Activated CD4-positive, alpha-beta T cell treated with anti-CD3 and anti-CD28 coated beads, Interleukin-2, amount 10 ng/mL, durations not matched to agents 24 days and 14 days (primary cell): Measurements from ENCODE around the gene DENND5A. TPM values are rescaled to one million over a fixed set of nuclear protein-coding genes. Genes with fewer than 3 reads are reported as not detected.
"Not testable (repeated sequence)": the region's sequence is repeated elsewhere in the genome, so short reads cannot be mapped to it uniquely, and the experiment has no call there.

Experiments
- DNase-seq: peaks from one replicate; pipeline ENCODE4 v3.0.0; 2022
- H3K27ac Mint-ChIP-seq: one replicate; pipeline ENCODE4 v1.8.0; 2022; ENCODE audit warnings: mild to moderate bottlenecking, mixed read lengths
- H3K27me3 Mint-ChIP-seq: one replicate; pipeline ENCODE4 v1.8.0; 2022; ENCODE audit warnings: mixed read lengths
- H3K36me3 Mint-ChIP-seq: one replicate; pipeline ENCODE4 v1.8.0; 2022; ENCODE audit warnings: low read depth, mild to moderate bottlenecking, mixed read lengths
- H3K4me1 Mint-ChIP-seq: one replicate; pipeline ENCODE4 v1.8.0; 2021; ENCODE audit warnings: mixed read lengths
- H3K4me3 Mint-ChIP-seq: one replicate; pipeline ENCODE4 v1.8.0; 2022; ENCODE audit warnings: mild to moderate bottlenecking, moderate library complexity, mixed read lengths
- H3K9me3 Mint-ChIP-seq: one replicate; pipeline ENCODE4 v1.8.0; 2021; ENCODE audit warnings: mixed read lengths
- intact Hi-C: fragments of 100-400 bp; cut with micrococcal nuclease; formaldehyde crosslinking; loops from one replicate; pipeline ENCODE4 v1.15.1; 2023
- total RNA-seq: library from RNA; stranded (reverse); gene quantifications from 2 replicates; pipeline ENCODE4 v1.2.3, GENCODE V29; 2022

The DENND5A gene
- total RNA-seq, 1 donor from 2014 or later: 59.9 TPM

DNA sequence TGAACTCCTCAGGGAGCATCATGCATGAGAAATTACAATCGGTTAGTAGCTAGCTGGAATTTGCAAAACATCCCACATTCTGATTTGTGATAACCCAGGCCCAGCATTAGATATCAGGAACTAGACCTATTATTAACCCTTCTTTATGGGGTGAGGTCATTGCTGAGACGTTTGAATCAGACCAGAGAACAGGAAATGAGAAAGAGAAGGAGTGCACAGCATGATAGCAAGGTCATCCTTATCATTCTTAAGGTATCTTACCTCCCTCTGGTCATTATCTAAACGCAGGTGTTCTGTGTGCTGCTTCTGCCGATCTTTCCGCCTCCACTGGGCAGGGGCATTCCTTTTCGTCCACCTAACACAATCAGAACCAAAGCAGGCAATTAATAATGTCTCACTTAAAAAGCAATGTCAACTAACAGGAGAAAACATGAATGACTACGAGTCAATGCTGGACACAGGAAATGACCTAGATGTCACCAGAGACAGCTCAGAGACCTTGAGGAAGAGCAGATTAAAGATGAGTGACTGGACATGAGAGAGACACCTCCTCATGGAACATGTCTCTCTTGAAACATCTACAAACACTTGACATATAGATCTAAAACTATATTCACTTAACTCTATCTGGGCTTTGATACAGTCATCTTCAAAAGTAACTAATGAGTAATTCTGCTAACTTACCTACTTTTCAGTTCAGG, 95.4 kb downstream of the DENND5A start:
- H3K4me1 Mint-ChIP-seq: peaks cover 18% of the 10 kb centered on the region
- H3K9me3 Mint-ChIP-seq: peaks cover 11% of the 10 kb centered on the region
- no peak overlapping the region for H3K4me3 Mint-ChIP-seq
- no peaks in the 10 kb centered on the region for H3K27me3 Mint-ChIP-seq
- no peak for DNase-seq
- intact Hi-C loops: loop anchor here (5.0 to 10.0 kb wide), 2 partner anchors 93 to 215 kb away; partner anchors contain the start of gene IPO7
- peaks cover 50% of the 10 kb centered on the region for H3K36me3 Mint-ChIP-seq
- peak overlapping the region; percentile 42 for H3K27ac Mint-ChIP-seq

DNA sequence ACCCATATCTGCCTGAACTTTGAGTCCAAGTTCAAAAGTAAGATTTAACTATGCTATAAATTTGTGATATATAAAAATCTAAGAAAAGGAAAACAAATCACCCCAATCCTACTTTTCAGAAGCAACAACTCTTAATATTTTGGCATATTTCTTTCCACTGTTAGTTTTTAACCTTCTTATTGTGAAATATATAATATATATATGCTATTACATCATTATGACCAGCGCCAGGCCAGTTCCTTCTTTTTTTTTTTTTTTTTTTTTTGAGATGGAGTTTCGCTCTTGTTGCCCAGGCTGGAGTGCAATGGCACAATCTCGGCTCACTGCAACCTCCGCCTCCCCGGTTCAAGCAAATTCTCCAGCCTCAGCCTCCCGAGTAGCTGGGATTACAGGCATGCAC, 103.2 kb downstream of the DENND5A start:
- H3K4me1 Mint-ChIP-seq: peaks cover 18% of the 10 kb centered on the region
- H3K27ac Mint-ChIP-seq, DNase-seq, H3K27me3 Mint-ChIP-seq, H3K9me3 Mint-ChIP-seq, H3K4me3 Mint-ChIP-seq: not testable (repeated sequence)
- intact Hi-C loops: loop anchor here (10.0 kb wide), 1 partner anchor 223 kb away; the partner anchor contains the start of gene IPO7
- peaks cover 29% of the 10 kb centered on the region for H3K36me3 Mint-ChIP-seq

DNA sequence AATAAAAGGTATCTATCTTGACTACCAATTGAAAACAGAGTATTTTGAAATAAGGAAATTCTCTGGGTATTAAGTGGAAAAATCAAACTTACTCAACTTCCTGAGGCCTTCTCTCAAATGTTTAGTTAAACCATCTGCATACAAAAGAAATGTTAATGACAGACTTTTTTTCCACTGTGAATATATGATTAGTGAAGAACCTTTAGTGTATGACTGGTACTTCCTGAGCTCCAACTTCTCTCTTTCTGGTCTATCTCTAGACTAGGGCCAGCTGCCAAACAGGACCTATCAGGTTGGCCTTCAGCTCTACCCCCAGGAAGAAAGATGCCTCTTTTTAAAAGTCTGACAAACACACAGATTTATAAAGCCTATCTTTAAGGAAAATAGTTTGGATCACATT, 105.0 kb downstream of the DENND5A start:
- Mint-ChIP-seq H3K4me3 (no peak overlapping the region), H3K27ac (peak overlapping the region; percentile 61), H3K4me1 (peaks cover 16% of the 10 kb centered on the region), H3K36me3 (peaks cover 28% of the 10 kb centered on the region), H3K9me3 (no peaks in the 10 kb centered on the region), H3K27me3 (no peaks in the 10 kb centered on the region)
- DNase-seq: no peak
- intact Hi-C loops: loop anchor here (10.0 kb wide), 1 partner anchor 225 kb away; the partner anchor contains the start of gene IPO7

DNA sequence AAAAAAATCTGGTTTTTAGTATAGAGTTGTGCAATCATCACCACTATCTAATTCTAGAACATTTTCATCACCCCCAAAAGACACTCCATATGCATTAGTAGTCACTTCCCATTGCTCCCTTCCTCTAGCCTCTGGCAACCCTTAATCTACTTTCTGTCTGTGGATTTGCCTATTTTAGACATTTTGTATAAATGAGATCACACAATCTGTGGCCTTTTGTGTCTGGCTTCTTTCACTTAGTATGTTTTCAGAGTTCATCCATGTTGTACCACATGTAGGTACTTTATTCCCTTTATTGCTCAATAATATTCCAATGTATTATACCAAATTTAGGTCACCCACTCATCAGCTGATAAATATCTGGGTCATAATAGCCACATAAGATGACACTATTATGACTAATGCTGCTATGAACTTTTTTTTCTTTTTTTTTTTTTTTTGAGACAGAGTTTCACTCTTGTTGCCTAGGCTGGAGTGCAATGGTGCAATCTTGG, 106.2 kb downstream of the DENND5A start:
- no peak for DNase-seq
- Mint-ChIP-seq H3K4me1 (peaks cover 16% of the 10 kb centered on the region), H3K27me3 (no peaks in the 10 kb centered on the region), H3K4me3 (no peak overlapping the region), H3K9me3 (no peaks in the 10 kb centered on the region), H3K36me3 (peaks cover 30% of the 10 kb centered on the region), H3K27ac (peak overlapping the region; percentile 4)
- intact Hi-C loops: no loop called here

DNA sequence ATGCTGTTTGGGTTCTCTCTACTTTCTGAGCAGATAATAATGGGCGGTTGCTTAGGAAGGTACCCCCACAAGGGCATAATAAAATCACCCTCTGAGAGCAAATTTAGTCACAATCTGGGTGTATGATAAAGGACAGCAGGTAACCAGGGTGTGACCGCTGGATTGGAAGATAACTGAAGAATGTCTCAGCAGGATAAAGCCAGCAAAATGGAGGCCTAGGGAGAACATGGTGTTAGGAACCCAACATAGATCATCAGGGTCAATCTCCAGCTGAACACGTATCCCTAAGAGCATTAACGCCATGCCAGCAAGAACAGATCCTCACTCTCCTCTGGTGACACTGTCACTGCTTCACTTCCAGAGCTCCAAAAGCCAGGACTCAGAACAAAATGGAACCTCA, 109.2 kb downstream of the DENND5A start:
- Mint-ChIP-seq H3K9me3 (no peaks in the 10 kb centered on the region), H3K27ac (no peak overlapping the region), H3K27me3 (no peaks in the 10 kb centered on the region), H3K4me3 (no peak overlapping the region), H3K4me1 (peaks cover 18% of the 10 kb centered on the region), H3K36me3 (peaks cover 37% of the 10 kb centered on the region)
- DNase-seq: no peak
- intact Hi-C loops: no loop called here

DNA sequence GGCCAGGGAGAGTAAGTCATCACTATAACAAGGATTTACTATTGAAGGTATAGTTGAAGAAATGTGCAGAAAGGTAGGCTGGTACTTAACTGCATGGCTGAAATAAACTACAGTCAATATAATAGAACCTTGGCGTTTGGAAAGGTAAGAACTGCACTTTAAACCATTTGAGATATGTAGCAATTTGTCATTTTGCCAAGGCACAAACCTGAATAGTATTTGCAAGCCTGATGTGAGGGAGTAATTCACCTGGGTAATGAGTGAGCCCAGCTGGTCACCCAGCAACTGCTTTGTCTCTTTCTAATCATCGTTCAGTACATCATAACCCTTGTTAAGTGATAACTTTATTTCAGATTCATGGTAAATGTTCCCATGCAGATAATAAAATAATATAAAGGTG, 111.5 kb downstream of the DENND5A start:
- no peak for DNase-seq
- intact Hi-C loops: no loop called here
- no peak overlapping the region for H3K4me3 Mint-ChIP-seq
- no peaks in the 10 kb centered on the region for H3K9me3 Mint-ChIP-seq
- peaks cover 32% of the 10 kb centered on the region for H3K36me3 Mint-ChIP-seq
- peaks cover 4% of the 10 kb centered on the region for H3K4me1 Mint-ChIP-seq
- no peak overlapping the region for H3K27ac Mint-ChIP-seq
- no peaks in the 10 kb centered on the region for H3K27me3 Mint-ChIP-seq

DNA sequence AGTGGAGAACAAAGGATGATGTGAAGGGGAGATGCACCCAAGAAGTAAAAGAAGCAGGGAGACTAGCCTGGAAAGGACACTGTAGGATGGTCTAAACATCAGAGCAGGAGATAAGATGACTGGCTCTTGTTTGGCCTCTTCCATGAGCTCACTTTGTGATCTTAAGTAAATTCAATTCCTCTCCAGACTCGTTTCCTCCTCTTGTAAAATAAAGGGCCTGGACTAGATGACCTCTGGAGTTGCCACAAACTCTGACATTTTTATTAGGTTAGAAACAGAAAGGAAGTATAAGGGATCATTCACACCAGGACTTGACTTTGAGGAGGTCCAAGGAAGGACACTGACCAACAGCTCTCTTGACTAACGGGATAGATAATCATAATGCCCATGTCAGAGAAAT, 113.5 kb downstream of the DENND5A start:
- no peaks in the 10 kb centered on the region for H3K27me3 Mint-ChIP-seq
- intact Hi-C loops: no loop called here

DNA sequence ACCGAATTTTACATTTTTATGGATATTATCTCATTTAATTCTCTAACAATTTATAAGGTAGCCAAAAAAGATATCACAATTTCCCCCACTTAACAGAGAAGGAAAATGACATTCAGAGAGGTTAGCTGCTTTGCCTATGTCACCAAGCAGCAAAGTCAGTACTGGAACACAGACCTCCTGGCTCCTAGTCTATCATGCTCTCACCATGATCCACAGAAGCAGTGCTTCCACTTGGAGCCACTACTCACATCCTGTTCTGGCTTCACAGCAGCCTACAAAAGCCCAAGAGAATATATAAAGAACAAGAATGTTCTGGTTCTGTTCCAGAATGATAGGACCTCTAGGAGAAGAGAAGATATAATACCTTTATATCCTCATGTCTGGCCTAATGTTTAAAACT, 114.2 kb downstream of the DENND5A start:
- peaks cover 8% of the 10 kb centered on the region for H3K4me1 Mint-ChIP-seq
- H3K27ac Mint-ChIP-seq: no peak overlapping the region
- H3K9me3 Mint-ChIP-seq: no peaks in the 10 kb centered on the region
- intact Hi-C loops: no loop called here
- H3K4me3 Mint-ChIP-seq: no peak overlapping the region
- peaks cover 43% of the 10 kb centered on the region for H3K36me3 Mint-ChIP-seq
- no peak for DNase-seq
- H3K27me3 Mint-ChIP-seq: no peaks in the 10 kb centered on the region

More for the DNA sequence above, 113.5 kb downstream of the DENND5A start:
- Mint-ChIP-seq H3K36me3 (peaks cover 40% of the 10 kb centered on the region), H3K27ac (no peak overlapping the region), H3K9me3 (no peaks in the 10 kb centered on the region), H3K4me1 (peaks cover 7% of the 10 kb centered on the region), H3K4me3 (no peak overlapping the region)
- DNase-seq: no peak

DNA sequence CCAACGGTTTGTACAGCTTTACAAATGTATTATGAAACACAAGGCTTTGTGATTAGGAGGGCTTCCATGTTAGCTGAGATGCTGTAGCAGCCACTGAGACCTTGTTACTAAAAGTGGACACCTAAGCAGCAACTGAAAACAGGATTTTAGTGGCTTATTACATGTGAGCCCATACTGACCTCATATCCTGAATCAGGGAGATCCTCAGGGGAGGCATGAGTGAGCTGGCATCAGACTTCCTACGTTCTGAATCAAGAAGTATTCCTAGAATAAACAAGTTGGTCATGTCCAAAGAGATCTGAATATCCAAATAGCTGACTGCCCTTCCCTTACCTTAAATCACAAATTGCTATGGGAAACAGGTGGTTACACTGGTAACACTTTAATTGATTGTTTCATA, 114.6 kb downstream of the DENND5A start:
- DNase-seq: no peak
- H3K27ac Mint-ChIP-seq: no peak overlapping the region
- H3K4me3 Mint-ChIP-seq: no peak overlapping the region
- H3K9me3 Mint-ChIP-seq: no peaks in the 10 kb centered on the region
- H3K27me3 Mint-ChIP-seq: no peaks in the 10 kb centered on the region
- peaks cover 43% of the 10 kb centered on the region for H3K36me3 Mint-ChIP-seq
- intact Hi-C loops: no loop called here
- H3K4me1 Mint-ChIP-seq: peaks cover 9% of the 10 kb centered on the region

DNA sequence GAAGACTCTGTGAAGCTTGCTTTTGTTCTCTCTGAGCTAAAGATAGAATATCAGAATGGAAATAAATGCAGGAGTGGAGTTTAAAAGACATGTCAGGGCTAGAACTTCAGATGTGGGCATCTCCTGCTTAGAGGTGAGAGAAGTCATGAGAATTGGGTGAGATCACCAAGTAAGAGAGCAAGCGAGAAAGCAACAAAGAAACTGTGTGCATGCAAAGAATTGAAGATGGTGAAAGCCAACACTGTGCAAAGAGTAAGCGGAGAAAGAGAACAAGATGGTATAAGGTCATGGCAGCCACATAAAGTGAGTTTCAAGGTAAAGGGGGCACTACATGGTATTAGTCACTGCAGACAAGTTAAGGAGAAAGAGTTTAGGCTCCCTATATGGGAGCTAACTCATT, 116.4 kb downstream of the DENND5A start:
- Mint-ChIP-seq H3K27ac (no peak overlapping the region), H3K27me3 (no peaks in the 10 kb centered on the region), H3K36me3 (peaks cover 55% of the 10 kb centered on the region), H3K4me3 (no peak overlapping the region), H3K4me1 (peaks cover 14% of the 10 kb centered on the region), H3K9me3 (no peaks in the 10 kb centered on the region)
- no peak for DNase-seq
- intact Hi-C loops: no loop called here

DNA sequence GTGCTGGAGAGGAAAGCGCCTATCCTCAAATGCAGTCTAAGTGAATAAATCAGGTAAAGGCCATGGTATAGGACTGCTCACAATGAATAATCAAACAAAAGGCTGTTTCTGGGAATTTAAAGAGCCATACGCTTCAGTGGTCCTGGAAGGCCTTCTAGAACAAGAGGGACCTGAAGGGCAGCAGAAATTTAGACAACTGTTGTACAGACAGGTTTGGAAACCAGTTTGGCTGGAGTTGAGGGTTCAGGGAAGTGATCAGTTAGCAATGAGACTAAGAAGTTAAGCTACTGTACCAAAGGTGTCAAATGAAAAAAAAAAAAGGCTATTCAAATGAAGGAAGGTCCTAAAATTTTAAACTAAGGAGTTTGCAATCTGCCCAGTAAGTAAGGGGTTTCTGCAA, 117.1 kb downstream of the DENND5A start:
- intact Hi-C loops: no loop called here
- H3K4me1 Mint-ChIP-seq: peaks cover 12% of the 10 kb centered on the region
- no peak for DNase-seq
- H3K27ac Mint-ChIP-seq: no peak overlapping the region
- no peaks in the 10 kb centered on the region for H3K27me3 Mint-ChIP-seq
- H3K36me3 Mint-ChIP-seq: peaks cover 59% of the 10 kb centered on the region
- H3K9me3 Mint-ChIP-seq: no peaks in the 10 kb centered on the region
- H3K4me3 Mint-ChIP-seq: no peak overlapping the region

DNA sequence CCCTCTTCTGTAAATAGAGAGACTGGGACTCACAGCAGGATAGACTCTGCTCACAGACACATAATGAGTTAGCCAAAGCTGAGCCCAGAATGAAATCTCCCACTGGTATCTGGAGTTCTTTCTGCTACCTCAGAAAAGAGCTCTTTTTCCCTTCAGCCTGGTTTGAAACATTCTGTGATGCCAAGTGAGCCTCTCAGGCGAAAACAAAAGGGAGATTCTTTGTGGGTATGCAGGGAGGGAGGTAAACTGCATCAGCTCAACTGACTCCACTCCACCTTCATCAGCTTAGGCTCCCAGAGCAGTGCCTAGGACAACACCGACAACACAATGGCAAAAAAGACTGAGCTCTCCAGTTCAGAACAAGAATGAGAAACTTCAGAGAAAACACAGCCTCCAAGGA, 118.7 kb downstream of the DENND5A start:
- H3K4me1 Mint-ChIP-seq: peaks cover 12% of the 10 kb centered on the region
- no peaks in the 10 kb centered on the region for H3K9me3 Mint-ChIP-seq
- no peaks in the 10 kb centered on the region for H3K27me3 Mint-ChIP-seq
- no peak overlapping the region for H3K4me3 Mint-ChIP-seq
- DNase-seq: no peak
- peaks cover 68% of the 10 kb centered on the region for H3K36me3 Mint-ChIP-seq
- H3K27ac Mint-ChIP-seq: no peak overlapping the region
- intact Hi-C loops: no loop called here

DNA sequence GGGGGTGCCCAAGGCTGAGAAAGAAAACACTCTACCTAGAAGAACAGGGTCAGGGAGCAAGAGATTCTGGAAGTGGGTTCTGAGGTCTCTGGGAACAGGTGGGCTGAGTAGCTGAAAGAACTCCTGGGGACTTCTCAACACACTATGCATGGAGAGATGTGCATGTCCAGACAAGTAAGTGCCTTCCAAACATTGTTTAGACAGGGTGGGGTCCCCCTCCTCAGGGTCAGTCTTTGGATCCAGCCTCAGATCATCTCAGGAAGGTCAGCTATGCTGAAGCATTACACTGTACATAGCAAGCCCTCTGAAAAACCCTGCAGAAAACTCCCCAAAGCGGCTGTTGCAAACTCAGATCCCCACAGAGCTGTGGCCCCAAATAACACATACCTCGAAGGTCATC, 119.9 kb downstream of the DENND5A start:
- Mint-ChIP-seq H3K4me3 (no peak overlapping the region), H3K36me3 (peaks cover 73% of the 10 kb centered on the region), H3K4me1 (peaks cover 16% of the 10 kb centered on the region), H3K27me3 (no peaks in the 10 kb centered on the region), H3K27ac (no peak overlapping the region), H3K9me3 (no peaks in the 10 kb centered on the region)
- no peak for DNase-seq
- intact Hi-C loops: no loop called here

DNA sequence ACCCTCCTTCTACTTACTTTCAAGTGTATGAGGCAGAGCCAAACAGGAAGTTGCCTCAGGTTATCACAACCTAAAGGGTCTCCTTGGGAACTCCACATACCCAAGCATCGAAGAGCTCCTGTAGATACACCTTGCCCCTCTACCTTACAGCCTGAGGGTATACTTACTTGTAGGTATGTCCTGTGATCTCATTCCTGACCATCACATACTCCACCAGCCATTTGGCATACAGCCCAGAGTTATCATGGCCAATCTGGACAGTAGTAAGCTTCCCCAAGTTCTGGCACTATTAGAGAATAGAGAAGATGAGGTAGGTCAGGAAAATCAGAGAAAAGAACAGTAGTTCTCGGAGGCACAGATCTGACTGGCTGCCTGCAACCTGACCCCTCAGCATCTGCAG, 120.3 kb downstream of the DENND5A start:
- intact Hi-C loops: no loop called here
- no peaks in the 10 kb centered on the region for H3K9me3 Mint-ChIP-seq
- peaks cover 71% of the 10 kb centered on the region for H3K36me3 Mint-ChIP-seq
- H3K27ac Mint-ChIP-seq: no peak overlapping the region
- H3K4me3 Mint-ChIP-seq: no peak overlapping the region
- no peaks in the 10 kb centered on the region for H3K27me3 Mint-ChIP-seq
- peaks cover 18% of the 10 kb centered on the region for H3K4me1 Mint-ChIP-seq
- no peak for DNase-seq

DNA sequence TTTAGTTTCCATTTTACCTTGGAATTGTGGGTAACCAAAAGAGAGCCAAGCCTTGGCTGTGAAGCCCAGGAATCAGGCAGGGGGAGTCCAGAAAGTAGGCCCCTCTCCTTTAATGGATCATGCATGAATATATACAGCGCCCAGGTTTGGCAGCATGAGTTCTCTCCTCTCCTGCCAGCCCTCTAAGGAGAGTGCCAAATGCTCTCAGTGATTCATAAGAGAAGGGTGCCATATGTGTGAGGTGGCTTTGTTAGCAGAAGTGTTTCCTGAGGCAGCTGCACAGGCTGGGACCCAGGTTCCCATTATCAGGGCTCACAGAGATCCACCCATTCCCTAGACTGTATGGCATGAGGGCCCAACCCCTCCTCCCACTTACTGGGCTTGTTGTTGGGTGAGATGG, 121.4 kb downstream of the DENND5A start:
- Mint-ChIP-seq H3K4me1 (peaks cover 21% of the 10 kb centered on the region), H3K9me3 (no peaks in the 10 kb centered on the region), H3K36me3 (peaks cover 68% of the 10 kb centered on the region), H3K27ac (no peak overlapping the region), H3K4me3 (no peak overlapping the region), H3K27me3 (no peaks in the 10 kb centered on the region)
- intact Hi-C loops: no loop called here
- DNase-seq: no peak
